G401 (cell line): Measurements from ENCODE around the gene CCND2. TPM values are rescaled to one million over a fixed set of nuclear protein-coding genes. Genes with fewer than 3 reads are reported as not detected.

Experiments
- DNase-seq: peaks from one replicate; pipeline ENCODE4 v3.0.0-alpha.2; 2015; ENCODE audit warnings: low spot score
- in situ Hi-C: cut with HindIII; loops from 2 replicates; pipeline ENCODE4 v1.10.0; 2016; ENCODE audit warnings: low sequenced_read_pairs, mixed read lengths
- total RNA-seq: library from RNA; depleted of rRNA; stranded (reverse); fragments of >200 nt; shearing (Covaris generic); gene quantifications from 2 replicates; pipeline ENCODE4 v1.2.3, GENCODE V29; 2014

Gene CCND2
- total RNA-seq, 1 experiment from 2014 or later, result 110 TPM

DNA sequence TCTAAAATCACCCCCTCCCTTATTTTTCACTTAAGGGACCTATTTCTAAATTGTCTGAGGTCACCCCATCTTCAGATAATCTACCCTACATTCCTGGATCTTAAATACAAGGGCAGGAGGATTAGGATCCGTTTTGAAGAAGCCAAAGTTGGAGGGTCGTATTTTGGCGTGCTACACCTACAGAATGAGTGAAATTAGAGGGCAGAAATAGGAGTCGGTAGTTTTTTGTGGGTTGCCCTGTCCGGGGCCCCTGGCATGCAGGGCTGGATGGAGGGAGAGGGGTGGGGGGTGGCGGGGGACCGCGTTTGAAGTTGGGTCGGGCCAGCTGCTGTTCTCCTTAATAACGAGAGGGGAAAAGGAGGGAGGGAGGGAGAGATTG lies 300 bp upstream of the CCND2 start:
- in situ Hi-C loops, result loop anchor here (25.0 kb wide), 1 partner anchor 236 kb away; no protein-coding TSS in a partner anchor
- no peak for DNase-seq

DNA sequence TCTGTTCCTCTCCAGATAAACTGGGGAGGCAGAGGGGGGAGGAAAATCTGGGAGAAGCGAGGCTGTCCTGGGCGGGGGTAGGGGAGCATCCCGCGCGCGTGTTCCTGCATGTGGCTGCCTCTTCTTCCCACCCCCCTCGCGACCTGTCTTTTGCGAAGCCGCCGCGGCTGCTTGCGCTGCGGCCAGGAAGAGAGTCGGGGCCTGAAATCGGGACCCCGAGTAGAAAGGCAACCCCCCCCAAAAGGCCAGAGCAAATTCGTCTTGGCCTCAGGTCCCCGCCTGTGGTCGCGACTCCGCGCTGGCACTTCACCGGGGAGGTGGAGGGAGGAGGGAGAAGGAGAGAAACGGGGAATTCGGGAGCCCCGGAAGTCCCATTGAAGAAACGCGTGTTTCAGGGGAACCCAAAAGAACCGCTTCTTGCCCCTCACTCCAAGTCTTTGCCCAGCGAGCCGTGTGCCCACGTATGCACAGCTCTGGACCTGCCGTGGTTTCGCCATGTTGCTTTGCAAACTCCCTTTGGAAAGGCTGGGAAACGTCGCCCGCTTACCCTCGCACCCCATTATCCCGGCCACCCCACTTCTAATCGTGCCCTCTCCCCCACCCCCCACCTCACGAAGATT lies 944 bp downstream of the CCND2 start:
- peak; percentile 17 for DNase-seq
- in situ Hi-C loops, result loop anchor here (25.0 kb wide), 1 partner anchor 237 kb away; no protein-coding TSS in a partner anchor

DNA sequence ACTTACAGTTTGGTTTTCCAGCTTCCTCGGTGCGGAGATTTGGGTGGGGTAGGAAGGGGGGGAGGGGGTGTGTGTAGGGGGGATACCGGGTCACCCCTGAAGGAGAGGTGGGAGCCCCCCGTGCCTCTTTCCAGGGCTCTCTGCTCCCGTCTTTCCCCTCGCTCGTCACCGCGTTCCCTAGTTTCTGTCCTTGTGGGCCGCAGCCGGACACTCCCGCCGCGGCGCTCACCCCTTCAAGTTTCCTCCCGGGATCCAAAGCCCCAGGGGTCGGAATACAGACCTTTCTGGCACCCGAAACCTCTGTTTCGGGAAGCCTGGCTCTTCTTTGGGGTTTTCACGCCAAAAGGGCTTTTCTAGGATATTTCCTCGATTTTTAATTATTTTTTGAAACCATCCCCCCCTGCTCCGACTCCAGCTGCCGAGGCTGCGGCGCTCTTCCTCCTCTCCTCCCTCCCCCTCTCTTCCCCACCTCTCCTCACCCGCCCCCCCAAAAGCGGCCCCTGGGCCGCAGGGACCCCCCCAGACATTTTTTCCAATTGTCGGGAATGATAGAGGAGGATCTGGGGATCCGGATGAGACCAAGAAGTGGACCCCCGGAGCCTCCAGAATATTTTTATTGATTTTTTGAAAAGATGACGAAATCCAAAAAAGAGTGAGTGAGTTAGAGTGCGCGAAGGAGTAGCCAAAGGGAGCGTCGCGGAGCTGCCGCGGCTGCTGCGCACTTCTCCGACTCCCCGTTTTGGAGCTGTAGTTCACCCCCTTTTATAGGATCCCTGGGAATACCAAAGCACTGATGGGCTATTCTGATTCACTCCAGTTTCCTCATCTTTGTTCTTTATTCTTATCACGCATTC lies 1.7 kb downstream of the CCND2 start:
- in situ Hi-C loops, result no loop called here
- no peak for DNase-seq

DNA sequence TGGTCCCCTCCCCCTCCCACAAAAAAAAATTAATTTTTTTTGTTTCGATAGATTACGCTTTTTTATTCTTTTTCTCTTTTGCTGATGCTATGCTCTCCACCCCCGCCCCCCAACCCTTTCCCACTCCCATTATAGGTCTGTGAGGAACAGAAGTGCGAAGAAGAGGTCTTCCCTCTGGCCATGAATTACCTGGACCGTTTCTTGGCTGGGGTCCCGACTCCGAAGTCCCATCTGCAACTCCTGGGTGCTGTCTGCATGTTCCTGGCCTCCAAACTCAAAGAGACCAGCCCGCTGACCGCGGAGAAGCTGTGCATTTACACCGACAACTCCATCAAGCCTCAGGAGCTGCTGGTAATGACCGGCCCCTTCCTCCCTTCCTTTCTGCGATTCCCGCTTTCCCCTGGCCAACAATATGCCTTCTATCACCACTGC lies 2.3 kb downstream of the CCND2 start:
- DNase-seq, result no peak
- in situ Hi-C loops, result no loop called here

DNA sequence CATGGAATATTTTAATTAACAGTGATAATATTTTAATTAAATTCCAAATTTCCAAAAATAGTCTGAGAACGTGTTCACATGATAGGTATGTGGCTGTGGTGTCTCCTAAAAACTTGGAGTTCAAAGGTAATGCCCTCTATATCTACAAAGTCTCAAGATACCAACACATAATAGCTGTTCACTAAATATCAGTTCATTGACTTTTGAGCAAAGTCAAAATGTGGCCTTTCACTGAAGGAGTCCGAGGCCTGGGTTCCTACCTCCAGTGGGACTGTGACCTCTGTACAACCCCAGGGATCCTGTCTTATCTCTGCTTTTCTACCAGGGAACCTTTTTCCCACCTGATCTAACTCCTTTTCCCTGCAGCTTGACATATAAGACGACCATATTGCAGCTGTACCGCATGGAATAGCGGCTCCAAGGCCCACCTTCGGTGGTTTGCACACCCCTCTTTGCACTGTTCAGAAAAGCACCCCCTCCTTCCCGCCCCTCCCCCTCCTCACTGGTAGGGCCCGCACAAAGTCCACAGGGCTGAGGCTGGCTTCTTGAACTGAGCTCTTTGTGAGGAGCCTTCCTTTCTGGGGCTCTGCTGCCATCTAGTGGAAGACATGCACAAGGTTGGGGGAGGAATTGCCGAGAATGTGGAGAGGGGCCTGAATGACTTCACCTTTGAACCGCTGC lies 3.1 kb downstream of the CCND2 start:
- in situ Hi-C loops, result no loop called here

DNA sequence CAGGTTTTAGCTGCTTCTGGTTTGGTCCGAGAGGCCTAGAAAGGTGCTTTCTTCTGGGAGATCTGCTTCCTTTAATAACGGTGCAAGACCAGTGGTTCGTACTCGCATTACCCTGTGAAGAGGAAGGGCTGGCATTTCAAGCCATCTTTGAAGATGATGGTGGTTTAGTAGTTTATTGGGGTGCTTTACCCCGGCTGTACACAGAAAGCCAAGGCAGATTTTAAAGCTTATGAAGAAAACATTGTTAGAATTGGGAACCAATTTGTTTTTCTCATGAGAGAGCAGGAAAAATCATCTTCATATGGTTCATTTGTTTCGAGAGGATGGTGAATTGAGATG lies 3.6 kb downstream of the CCND2 start:
- DNase-seq, result no peak
- in situ Hi-C loops, result no loop called here

More for the DNA sequence above, 3.1 kb downstream of the CCND2 start:
- DNase-seq, result peak; percentile 84

DNA sequence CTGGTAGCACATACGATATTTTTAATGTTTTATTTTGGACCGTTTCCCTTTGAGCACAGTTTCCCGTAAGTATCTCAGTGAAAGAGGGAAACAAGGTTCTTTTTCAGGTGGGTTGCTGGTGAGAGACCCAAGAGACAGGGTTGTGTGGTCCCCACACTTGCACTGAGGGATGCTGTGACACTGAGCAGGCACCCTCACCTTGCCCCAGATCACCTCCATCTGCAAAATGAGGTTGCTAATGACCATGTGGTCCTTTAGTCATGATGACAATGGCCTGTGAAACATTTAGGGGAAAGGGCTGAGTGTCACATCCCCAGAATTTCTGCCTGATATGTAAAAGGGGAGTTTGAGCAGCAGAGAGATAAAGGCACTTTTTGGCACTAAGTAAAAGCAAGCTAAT lies 4.3 kb downstream of the CCND2 start:
- in situ Hi-C loops, result no loop called here

DNA sequence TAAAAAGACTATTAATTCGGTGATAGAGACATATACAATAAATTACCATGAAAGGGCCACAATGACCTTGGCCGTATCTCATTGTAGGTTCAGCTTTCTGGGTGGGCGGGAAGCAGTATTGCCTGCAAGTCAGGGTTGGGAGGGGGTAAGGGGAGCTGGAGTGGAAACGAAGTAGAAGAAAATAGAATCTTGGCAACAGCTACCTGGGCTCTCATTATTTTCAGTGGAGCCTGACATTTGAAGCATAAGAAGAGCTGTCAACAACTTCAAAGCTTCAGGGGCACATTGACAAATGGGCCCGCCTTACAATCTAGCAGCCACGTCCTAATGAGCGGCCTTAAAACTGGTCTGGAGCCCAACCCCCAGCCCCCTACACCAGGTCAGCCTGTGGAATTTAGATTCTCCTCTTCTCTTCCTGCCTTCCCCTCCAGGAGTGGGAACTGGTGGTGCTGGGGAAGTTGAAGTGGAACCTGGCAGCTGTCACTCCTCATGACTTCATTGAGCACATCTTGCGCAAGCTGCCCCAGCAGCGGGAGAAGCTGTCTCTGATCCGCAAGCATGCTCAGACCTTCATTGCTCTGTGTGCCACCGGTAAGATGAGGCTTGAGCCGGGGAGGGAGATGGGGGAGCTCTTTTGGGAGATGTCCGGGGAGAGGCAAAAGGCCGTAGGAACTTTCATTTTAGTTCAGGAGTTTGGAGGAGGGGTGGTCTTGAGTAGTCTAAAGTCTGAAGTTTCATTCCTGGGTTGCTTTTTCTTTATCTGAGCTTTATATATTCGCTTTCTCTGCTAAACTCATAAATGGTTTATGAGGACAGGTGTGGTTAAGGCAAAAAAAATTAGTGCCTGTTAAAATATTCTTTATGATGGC lies 5.0 kb downstream of the CCND2 start:
- in situ Hi-C loops, result no loop called here
- DNase-seq, result no peak

More for the DNA sequence above, 4.3 kb downstream of the CCND2 start:
- no peak for DNase-seq

DNA sequence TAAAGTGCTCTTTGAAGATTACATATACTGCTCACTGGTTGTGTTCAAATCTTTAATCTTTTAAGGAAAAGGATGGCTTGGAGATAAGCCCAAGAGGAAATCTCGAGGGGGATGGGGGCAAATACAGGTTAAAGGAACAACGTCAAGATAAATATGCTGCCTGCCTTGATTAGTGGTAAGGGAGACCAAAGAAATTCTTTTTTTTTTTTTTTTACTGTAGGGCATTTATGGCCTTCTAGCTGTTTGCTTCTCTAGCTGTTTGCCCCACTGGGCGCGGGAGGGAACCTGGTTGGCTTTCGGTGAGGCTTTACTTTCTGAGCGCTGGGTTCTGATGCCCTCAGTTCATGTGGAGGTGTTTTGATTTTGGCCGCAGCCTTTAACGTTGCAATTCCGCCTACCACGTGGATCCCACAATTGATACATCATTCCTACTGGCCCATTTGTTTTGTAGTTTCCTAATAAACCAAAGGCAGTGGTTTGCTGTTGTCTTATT lies 5.7 kb downstream of the CCND2 start:
- in situ Hi-C loops, result no loop called here

DNA sequence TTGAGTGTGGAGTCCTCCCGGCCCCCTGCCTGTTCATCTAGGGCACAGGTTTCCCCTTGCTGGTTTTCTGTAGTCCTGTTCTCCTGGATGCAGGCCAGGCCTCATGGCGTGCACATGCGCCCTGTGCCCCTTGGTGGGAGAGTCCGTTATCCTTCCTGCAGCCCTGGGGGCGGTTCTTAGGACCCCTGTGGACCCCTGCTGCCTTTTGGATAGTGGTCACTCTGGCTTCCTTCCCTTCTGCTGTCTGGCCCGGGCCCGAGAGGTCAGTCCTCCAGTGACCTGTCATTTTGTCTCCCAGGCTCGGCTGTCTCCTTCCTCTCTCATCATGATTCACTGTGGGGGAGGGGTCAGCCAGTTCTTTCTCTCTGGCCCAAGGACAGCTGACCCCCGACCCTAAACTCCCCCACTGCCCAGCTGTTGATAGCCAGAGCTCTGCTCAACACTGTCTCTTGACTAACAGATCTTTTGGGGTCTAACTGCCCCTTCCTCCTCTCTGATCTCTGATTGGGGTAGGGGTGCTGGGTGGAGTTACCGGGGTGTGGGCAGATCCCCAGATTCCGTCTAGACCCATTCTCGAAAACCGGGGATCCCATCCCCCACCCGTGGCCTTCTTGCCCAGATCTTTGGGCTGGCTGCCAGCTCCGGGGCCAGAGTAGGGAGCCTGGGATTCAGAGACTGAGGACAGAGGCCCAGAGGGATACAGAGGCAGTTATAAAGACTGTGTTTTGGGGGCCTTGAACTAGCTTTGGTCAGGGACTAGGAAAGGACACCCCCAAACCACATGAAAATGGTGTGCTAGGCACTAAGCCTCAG lies 7.0 kb downstream of the CCND2 start:
- in situ Hi-C loops, result no loop called here
- DNase-seq, result no peak

More for the DNA sequence above, 5.7 kb downstream of the CCND2 start:
- no peak for DNase-seq

DNA sequence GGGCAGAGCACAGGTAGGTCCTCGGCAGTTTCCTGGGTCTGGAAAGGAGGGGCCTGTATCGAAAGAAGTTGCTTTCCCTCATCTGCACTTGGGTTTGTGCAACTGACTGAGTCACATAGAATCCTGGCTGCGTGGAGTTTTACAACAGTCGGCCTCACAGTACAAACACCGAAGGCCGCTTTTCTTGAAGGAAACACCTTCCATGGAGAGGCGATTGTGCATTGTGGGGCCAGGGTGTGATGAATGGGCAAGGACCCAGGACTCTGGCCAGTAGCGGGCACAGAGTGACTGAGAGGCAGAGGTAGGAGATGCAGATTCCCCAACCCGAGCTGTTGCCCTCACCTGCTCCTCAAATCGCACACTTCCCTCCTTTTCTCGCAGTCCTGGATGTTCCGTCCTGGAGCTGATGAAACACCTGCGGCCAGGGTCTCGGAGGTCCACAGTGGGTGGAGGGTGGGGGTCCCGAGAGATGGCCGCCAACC lies 7.7 kb downstream of the CCND2 start:
- DNase-seq, result no peak
- in situ Hi-C loops, result no loop called here

DNA sequence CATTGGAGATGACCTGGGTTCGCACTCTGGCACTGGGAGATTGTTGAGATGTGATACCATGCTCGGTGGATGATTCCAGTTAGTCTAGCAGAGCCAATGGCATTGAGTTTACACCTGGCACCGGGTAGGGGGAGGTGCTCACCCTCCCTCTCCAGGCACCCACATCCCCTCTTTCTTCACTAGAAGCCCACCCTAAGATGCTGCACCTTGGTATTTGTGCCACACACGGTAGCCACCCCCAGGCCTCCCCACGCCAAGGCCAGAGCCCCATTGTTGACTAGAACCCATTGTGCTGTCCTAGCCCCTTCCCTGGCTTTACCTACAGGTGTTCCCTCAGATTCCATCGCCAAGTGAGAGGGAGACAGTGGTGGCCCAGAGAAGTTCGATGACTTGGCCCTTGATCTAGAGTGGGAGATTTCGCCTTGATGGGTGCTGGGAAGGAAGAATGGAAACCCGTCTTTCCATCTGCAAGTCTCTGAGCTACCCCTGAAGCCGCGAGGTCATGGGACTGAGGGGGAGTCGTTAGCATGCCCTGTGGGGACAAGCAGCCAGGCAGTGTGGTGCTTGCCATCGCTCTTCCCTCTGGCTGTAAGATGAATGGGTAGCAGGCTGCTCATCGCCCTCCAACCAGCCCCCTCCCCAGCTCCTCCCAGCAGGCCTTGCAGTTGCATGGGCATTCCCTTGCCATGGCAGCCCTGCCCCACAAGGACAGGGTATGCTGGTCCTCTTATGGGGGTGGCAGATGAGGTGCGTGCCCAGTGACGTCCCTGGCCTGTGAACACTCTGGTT lies 8.7 kb downstream of the CCND2 start:
- DNase-seq, result no peak
- in situ Hi-C loops, result no loop called here

DNA sequence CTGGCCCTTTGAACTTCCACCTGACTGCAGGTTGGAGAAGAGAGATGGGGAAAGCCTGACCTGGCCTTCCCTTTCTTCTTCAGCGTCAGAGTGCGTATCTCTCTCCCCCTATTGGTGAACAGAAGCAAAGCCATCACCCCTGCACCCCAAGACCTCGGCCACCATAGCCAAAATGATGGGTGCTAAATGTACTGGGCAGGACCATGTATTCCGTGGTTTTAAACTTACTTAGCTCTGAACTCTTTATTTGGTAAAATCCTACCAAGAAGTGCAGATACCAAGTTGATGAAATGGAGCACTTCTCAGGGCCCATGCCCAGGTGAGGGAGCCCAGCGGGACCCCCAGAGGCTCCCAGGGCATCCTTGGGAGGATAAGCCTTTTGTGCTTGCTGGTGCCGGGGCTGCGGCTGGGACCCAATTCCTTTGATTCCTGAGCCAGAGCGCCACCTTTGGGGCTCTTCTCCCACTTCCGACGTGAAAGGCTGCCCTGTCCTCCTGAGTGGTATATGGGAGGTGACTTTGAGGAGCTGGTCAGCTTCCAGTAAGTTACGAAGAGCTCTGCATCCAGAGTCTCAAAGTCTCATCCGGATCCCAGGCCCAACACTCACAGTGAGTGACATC lies 9.4 kb downstream of the CCND2 start:
- DNase-seq, result no peak

DNA sequence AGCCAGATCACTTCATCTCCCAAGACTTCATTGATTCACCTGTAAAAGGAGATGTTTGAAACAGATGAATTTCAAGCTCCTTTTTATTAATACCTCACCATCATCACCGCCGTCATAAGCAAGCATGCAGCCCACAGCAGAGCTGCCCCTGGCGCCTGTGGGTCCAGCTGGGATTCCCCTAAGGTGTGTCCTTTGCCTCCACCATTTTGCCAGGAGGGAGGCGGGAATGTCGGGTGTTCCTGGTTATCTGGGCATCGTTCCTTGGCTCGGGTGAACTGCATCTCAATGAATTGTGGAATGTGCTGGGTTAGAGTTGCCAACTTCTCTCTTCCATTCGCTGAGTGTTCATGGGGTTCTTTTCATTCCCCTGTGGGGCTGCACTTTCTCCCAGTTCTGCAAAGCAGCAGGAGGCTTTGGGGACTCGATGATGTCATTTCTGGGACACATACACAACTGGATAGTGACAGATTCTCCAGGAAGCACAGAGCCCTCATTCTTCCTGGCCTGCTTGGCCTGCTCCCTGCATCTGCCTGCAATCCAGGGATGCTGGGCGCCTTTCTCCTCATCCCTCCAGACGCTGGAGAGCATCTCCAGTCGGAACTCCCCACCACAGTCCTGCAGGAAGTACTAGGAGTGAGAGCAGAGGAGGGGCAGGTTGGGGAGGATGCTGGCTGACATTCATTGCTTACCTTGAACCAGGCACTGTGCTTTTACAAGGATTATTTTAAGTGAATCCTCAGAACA lies 10.1 kb downstream of the CCND2 start:
- in situ Hi-C loops, result no loop called here
- no peak for DNase-seq

More for the DNA sequence above, 9.4 kb downstream of the CCND2 start:
- in situ Hi-C loops, result no loop called here

DNA sequence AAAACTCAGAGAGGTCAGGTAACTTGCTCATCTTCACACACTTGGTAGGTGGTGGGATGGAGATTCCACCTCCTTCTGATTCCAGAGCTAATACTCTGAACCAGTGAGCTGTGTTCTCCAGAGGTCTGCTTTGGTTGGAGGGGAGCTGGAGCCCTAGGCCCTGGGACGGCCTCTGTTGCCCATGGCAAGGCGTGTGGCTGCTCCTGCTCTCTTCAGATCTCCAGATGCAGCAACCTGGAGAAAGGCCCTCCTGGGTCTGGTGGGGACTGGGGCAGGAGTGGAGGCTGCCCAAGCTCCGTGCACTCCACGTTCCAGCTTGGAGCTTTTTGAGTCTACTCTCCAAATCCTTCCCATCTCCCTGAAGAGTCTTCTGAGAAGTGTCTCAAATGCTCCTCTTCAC lies 10.7 kb downstream of the CCND2 start:
- in situ Hi-C loops, result no loop called here
- DNase-seq, result no peak

DNA sequence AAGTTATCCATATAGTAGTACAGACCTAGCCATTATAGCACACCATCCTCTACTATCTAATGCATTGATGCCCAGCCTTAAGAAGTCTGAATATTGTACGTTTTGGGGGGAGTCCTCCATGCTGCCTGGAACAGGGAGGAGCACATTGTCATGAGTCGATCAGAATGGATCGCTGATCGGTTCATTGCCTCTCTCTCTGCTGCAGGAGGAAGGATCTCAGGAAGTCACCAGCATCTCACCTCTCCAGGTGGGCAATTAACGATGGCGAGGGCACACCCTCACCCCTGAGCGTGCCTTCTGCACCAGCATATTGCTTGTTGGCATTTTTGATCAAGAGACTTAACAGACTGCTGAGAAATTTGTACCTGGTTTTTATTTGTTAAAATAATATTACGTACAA lies 11.5 kb downstream of the CCND2 start:
- DNase-seq, result no peak
- in situ Hi-C loops, result no loop called here
